Putamen (tissue), 1 donor: ENCODE results near the gene SEL1L3.
"Not testable (repeated sequence)": the region's sequence is repeated elsewhere in the genome, so short reads cannot be mapped to it uniquely, and the experiment has no call there.

Experiments used
- DNase-seq: peaks from one replicate; pipeline ENCODE4 v3.0.0-alpha.2; 2016; ENCODE audit warnings: low spot score

Gene SEL1L3

GRCh38 chr4:25879587-25879986, 16.8 kb upstream of the SEL1L3 start:
- DNase-seq = no peak

GRCh38 chr4:25879091-25879584, 16.4 kb upstream of the SEL1L3 start:
- no peak for DNase-seq

- no peak for DNase-seq
Measured at GRCh38 chr4:25878676-25879075, 15.9 kb upstream of the SEL1L3 start.

GRCh38 chr4:25875281-25875745, 12.5 kb upstream of the SEL1L3 start:
- no peak for DNase-seq

GRCh38 chr4:25874655-25875054, 11.9 kb upstream of the SEL1L3 start:
- DNase-seq = no peak

- DNase-seq = no peak
Measured at GRCh38 chr4:25873632-25874129, 10.9 kb upstream of the SEL1L3 start.

- DNase-seq = no peak
Measured at GRCh38 chr4:25872851-25873631, 10.3 kb upstream of the SEL1L3 start.

GRCh38 chr4:25870081-25870480, 7.3 kb upstream of the SEL1L3 start:
- DNase-seq = no peak

- no peak for DNase-seq
Measured at GRCh38 chr4:25867781-25868294, 5.0 kb upstream of the SEL1L3 start.

GRCh38 chr4:25866401-25866800, 3.6 kb upstream of the SEL1L3 start:
- not testable (repeated sequence) for DNase-seq

GRCh38 chr4:25865586-25865985, 2.8 kb upstream of the SEL1L3 start:
- no peak for DNase-seq

- DNase-seq = no peak
Measured at GRCh38 chr4:25863831-25864418, 1.1 kb upstream of the SEL1L3 start.

GRCh38 chr4:25863347-25863784, 578 bp upstream of the SEL1L3 start:
- no peak for DNase-seq

- DNase-seq = no peak
Measured at GRCh38 chr4:25861951-25862410, 807 bp downstream of the SEL1L3 start.

- no peak for DNase-seq
Measured at GRCh38 chr4:25861280-25861950, 1.4 kb downstream of the SEL1L3 start.

- DNase-seq = no peak
Measured at GRCh38 chr4:25860586-25861279, 2.1 kb downstream of the SEL1L3 start.

- DNase-seq = no peak
Measured at GRCh38 chr4:25859429-25860148, 3.2 kb downstream of the SEL1L3 start.

GRCh38 chr4:25857851-25858400, 4.9 kb downstream of the SEL1L3 start:
- no peak for DNase-seq

- DNase-seq = no peak
Measured at GRCh38 chr4:25857403-25857802, 5.4 kb downstream of the SEL1L3 start.

- no peak for DNase-seq
Measured at GRCh38 chr4:25856756-25857155, 6.0 kb downstream of the SEL1L3 start.

- no peak for DNase-seq
Measured at GRCh38 chr4:25852103-25852502, 10.7 kb downstream of the SEL1L3 start.
